GM23248 (cell line): ENCODE data around the gene ZNF165. TPM values are rescaled to one million over a fixed set of nuclear protein-coding genes. Genes with fewer than 3 reads are reported as not detected.

ENCODE experiments used
- DNase-seq: peaks from one replicate; pipeline ENCODE4 v3.0.0-alpha.2; 2015
- H2AFZ ChIP-seq: fragments of 200-600 bp; sonication (generic); 2 replicates; pipeline ENCODE4 v1.6.1; 2016; ENCODE audit warnings: antibody characterized with exemption
- H3F3A ChIP-seq: fragments of 200-600 bp; sonication (generic); 2 replicates; pipeline ENCODE4 v1.6.1; 2016; ENCODE audit warnings: mild to moderate bottlenecking, antibody characterized with exemption, mixed run types; ENCODE audit not compliant: insufficient read depth
- H3K27ac ChIP-seq: fragments of 200-600 bp; sonication (generic); 2 replicates; pipeline ENCODE4 v1.5.1; 2016; ENCODE audit warnings: mild to moderate bottlenecking
- H3K27me3 ChIP-seq: fragments of 200-600 bp; sonication (generic); replicated peaks from 2 replicates; pipeline ENCODE4 v1.6.1; 2016; ENCODE audit warnings: mild to moderate bottlenecking; ENCODE audit not compliant: insufficient read depth
- H3K36me3 ChIP-seq: fragments of 200-600 bp; sonication (generic); 2 replicates; pipeline ENCODE4 v1.6.1; 2016; ENCODE audit warnings: low read depth, mild to moderate bottlenecking
- H3K4me1 ChIP-seq: fragments of 200-600 bp; sonication (generic); 2 replicates; pipeline ENCODE4 v1.6.1; 2016; ENCODE audit warnings: mild to moderate bottlenecking; ENCODE audit not compliant: insufficient read depth
- H3K4me2 ChIP-seq: fragments of 200-600 bp; sonication (generic); one replicate; pipeline ENCODE4 v1.6.1; 2016; ENCODE audit warnings: mild to moderate bottlenecking; ENCODE audit not compliant: unreplicated experiment
- H3K4me3 ChIP-seq: fragments of 200-600 bp; sonication (generic); 2 replicates; pipeline ENCODE4 v1.5.1; 2016; ENCODE audit warnings: mild to moderate bottlenecking
- H3K79me2 ChIP-seq: fragments of 200-600 bp; sonication (generic); 2 replicates; pipeline ENCODE4 v1.6.1; 2016; ENCODE audit warnings: mild to moderate bottlenecking; ENCODE audit not compliant: insufficient read depth
- H3K9ac ChIP-seq: fragments of 200-600 bp; sonication (generic); 2 replicates; pipeline ENCODE4 v1.6.1; 2016; ENCODE audit warnings: mild to moderate bottlenecking
- H3K9me2 ChIP-seq: fragments of 200-600 bp; sonication (generic); 2 replicates; pipeline ENCODE4 v1.6.1; 2016; ENCODE audit warnings: mixed run types, mild to moderate bottlenecking, moderate library complexity; ENCODE audit not compliant: insufficient read depth
- H3K9me3 ChIP-seq: fragments of 200-600 bp; sonication (generic); one replicate; pipeline ENCODE4 v1.6.1; 2017; ENCODE audit warnings: low read depth
- H4K20me1 ChIP-seq: fragments of 200-600 bp; sonication (generic); 2 replicates; pipeline ENCODE4 v1.6.0; 2016; ENCODE audit not compliant: insufficient read depth
- EZH2 ChIP-seq: fragments of 200-600 bp; sonication (generic); IDR thresholded peaks from 2 replicates; pipeline ENCODE4 v1.6.1; 2018; ENCODE audit warnings: antibody characterized with exemption, mild to moderate bottlenecking; ENCODE audit not compliant: insufficient read depth, poor library complexity, severe bottlenecking
- EZH2phosphoT487 ChIP-seq: fragments of 200-600 bp; sonication (generic); IDR thresholded peaks from 2 replicates; pipeline ENCODE4 v1.6.1; 2018; ENCODE audit warnings: antibody characterized with exemption, moderate library complexity, mild to moderate bottlenecking, low read depth; ENCODE audit not compliant: insufficient read depth
- WGBS, 2 experiments: methylation state at CpG; one replicate each; pipeline ENCODE4 v1.1.6; 2015 to 2017; ENCODE audit warnings: low lambda C conversion rate in 2 of 2, low coverage in 1 of 2; ENCODE audit errors: missing lambda C conversion rate in 2 of 2; 5-methylcytosine and 5-hydroxymethylcytosine counted together
- in situ Hi-C: fragments of 300-500 bp; cut with MboI; formaldehyde crosslinking; loops from 2 replicates; pipeline ENCODE4 v1.15.0; 2020
- polyA plus RNA-seq: library from polyadenylated mRNA; unstranded; fragments of >200 nt; fragmentation: Nextera tagmentation; extraction: Ambion mirVana; gene quantifications from 2 replicates; pipeline ENCODE4 v1.2.1, GENCODE V29; 2016
- total RNA-seq: library from RNA; depleted of rRNA; stranded (reverse); fragments of >200 nt; shearing (Covaris generic); gene quantifications from 2 replicates; pipeline ENCODE4 v1.2.3, GENCODE V29; 2014

The ZNF165 gene
- total and polyA plus RNA-seq, 2 experiments from 2014 or later, result 0.41 to 0.86 TPM

GRCh38 chr6:28124350-28124970, 44.1 kb downstream of the ZNF165 start, which contains the start of gene ZSCAN16:
ZSCAN16 (plus strand) TSS chr6:28124609; CDS start chr6:28125444, 835 bp downstream.
- Histone ChIP-seq H2AFZ (peak within 1 kb of the TSS; percentile 88), H3F3A (peaks cover 11% of the 10 kb centered on the region; the same call in 1 of the 2 replicates), H3K36me3 (peaks cover 10% of the 10 kb centered on the region), H3K4me3 (peak within 1 kb of the TSS; percentile 86), H3K27ac (peak within 1 kb of the TSS; percentile 38), H3K79me2 (peaks cover 66% of the 10 kb centered on the region), H3K4me2 (peak within 1 kb of the TSS; percentile 98), H3K9ac (peak within 1 kb of the TSS; percentile 79), H3K9me2 (no peaks in the 10 kb centered on the region), H3K27me3 (no peaks in the 10 kb centered on the region), H3K4me1 (0 out of 2 replicates have a peak, but pooled peaks cover 5% of the 10 kb centered on the region), H3K9me3 (no peaks in the 10 kb centered on the region), H4K20me1 (no peaks in the 10 kb centered on the region)
- in situ Hi-C loops, result no loop called here
- 2% methylated on average over 27 to 28 of the region's 28 CpGs for WGBS, 2 experiments
- peak; percentile 94 for DNase-seq
- TF ChIP-seq EZH2 (no peak), EZH2phosphoT487 (no peak)

DNA sequence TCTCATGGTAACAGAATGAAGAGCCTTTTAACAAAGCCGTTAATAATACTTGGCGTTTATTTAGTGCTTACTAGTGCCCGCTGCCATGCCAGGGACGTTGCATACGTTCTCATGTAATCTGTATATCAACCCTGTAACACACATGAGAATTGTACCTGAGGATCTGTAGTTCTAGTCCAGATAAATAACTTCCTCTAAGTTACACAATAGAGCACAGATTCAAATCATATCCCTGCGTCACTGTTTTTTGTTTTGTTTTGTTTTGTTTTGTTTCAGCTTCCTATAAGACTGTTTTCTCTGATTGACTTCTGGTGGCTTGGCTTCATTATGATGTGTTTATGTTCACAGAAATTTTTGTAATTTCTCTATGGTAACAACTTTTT, 44.6 kb downstream of the ZNF165 start:
- Histone ChIP-seq H3K9me3 (no peaks in the 10 kb centered on the region), H2AFZ (peak overlapping the region; percentile 88), H3K4me2 (peak overlapping the region; percentile 98), H3K4me1 (0 out of 2 replicates have a peak, but pooled peaks cover 5% of the 10 kb centered on the region), H3F3A (peaks cover 11% of the 10 kb centered on the region; the same call in 1 of the 2 replicates), H3K9ac (peak overlapping the region; percentile 79), H3K79me2 (peaks cover 71% of the 10 kb centered on the region), H3K27me3 (no peaks in the 10 kb centered on the region), H3K4me3 (peak overlapping the region; percentile 86), H4K20me1 (no peaks in the 10 kb centered on the region), H3K27ac (peak overlapping the region; percentile 38), H3K36me3 (peaks cover 5% of the 10 kb centered on the region), H3K9me2 (no peaks in the 10 kb centered on the region)
- in situ Hi-C loops, result no loop called here
- DNase-seq, result no peak
- 18 to 20% methylated on average over 6 of the region's 6 CpGs for WGBS, 2 experiments
- TF ChIP-seq EZH2, result no peak
- no peak for TF ChIP-seq EZH2phosphoT487

DNA sequence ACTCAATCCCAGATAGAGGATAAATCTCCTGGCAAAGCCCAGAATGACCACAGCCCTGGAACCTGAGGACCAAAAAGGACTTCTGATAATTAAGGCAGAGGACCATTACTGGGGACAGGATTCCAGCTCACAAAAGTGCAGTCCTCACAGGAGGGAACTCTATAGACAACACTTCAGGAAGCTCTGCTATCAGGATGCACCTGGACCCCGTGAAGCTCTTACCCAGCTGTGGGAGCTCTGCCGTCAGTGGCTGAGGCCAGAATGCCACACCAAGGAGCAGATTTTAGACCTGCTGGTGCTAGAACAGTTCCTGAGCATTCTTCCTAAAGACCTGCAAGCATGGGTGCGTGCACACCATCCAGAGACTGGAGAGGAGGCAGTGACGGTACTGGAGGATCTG, 45.0 kb downstream of the ZNF165 start:
- Histone ChIP-seq H3K27ac (peak overlapping the region; percentile 38), H3F3A (peaks cover 11% of the 10 kb centered on the region; the same call in 1 of the 2 replicates), H2AFZ (no peak overlapping the region; the same call in 1 of the 2 replicates), H3K79me2 (peaks cover 75% of the 10 kb centered on the region), H3K9me3 (no peaks in the 10 kb centered on the region), H3K9ac (peak overlapping the region; percentile 79; the same call in 1 of the 2 replicates), H3K27me3 (no peaks in the 10 kb centered on the region), H3K4me3 (peak overlapping the region; percentile 86; the same call in 1 of the 2 replicates), H3K36me3 (peaks cover 4% of the 10 kb centered on the region; the same call in 1 of the 2 replicates), H4K20me1 (no peaks in the 10 kb centered on the region), H3K4me2 (no peak overlapping the region), H3K4me1 (0 out of 2 replicates have a peak, but pooled peaks cover 5% of the 10 kb centered on the region), H3K9me2 (no peaks in the 10 kb centered on the region)
- DNase-seq, result no peak
- in situ Hi-C loops, result no loop called here
- no peak for TF ChIP-seq EZH2phosphoT487
- no peak for TF ChIP-seq EZH2
- 91 to 92% methylated on average over 4 of the region's 4 CpGs for WGBS, 2 experiments

DNA sequence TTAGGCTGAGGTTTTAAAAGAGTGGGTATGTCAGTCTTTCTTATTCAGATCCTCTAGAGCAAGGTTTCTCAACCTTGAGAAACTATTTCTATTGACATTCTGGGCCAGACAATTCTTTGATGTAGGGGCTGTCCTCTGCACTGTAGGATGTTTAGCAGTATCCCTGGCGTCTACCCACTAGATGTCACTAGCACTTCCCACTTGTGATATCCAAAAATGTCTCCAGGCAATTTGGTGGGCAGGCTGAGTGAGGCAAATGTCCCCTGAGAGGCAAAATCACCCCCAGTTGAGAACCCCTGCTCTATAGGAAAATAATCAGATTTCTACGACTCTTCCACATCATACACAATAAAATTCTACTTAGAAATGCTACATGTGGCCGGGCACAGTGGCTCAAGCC, 53.6 kb downstream of the ZNF165 start:
- H3K4me3 ChIP-seq, result no peak overlapping the region
- peaks cover 89% of the 10 kb centered on the region for H3K79me2 ChIP-seq
- no peaks in the 10 kb centered on the region for H4K20me1 ChIP-seq
- peaks cover 15% of the 10 kb centered on the region for H3K4me1 ChIP-seq
- no peaks in the 10 kb centered on the region; the same call in 1 of the 2 replicates for H3K36me3 ChIP-seq
- peaks cover 13% of the 10 kb centered on the region; the same call in 1 of the 2 replicates for H3F3A ChIP-seq
- no peaks in the 10 kb centered on the region for H3K27me3 ChIP-seq
- in situ Hi-C loops, result no loop called here
- H3K9me3 ChIP-seq, result no peaks in the 10 kb centered on the region
- H3K4me2 ChIP-seq, result no peak overlapping the region
- H3K9ac ChIP-seq, result no peak overlapping the region
- peak; percentile 64 for DNase-seq
- no peak overlapping the region for H3K27ac ChIP-seq
- H3K9me2 ChIP-seq, result no peaks in the 10 kb centered on the region
- 54 to 57% methylated on average over 3 of the region's 3 CpGs for WGBS, 2 experiments
- no peak for TF ChIP-seq EZH2phosphoT487
- no peak for TF ChIP-seq EZH2
- no peak overlapping the region for H2AFZ ChIP-seq
